ENCODE measurements around the gene PHF21A. TPM values are rescaled to one million over a fixed set of nuclear protein-coding genes. Genes with fewer than 3 reads are reported as not detected.

The PHF21A gene
- total RNA-seq, 2 experiments from 2014 or later, result 36.2 to 40.4 TPM

DNA sequence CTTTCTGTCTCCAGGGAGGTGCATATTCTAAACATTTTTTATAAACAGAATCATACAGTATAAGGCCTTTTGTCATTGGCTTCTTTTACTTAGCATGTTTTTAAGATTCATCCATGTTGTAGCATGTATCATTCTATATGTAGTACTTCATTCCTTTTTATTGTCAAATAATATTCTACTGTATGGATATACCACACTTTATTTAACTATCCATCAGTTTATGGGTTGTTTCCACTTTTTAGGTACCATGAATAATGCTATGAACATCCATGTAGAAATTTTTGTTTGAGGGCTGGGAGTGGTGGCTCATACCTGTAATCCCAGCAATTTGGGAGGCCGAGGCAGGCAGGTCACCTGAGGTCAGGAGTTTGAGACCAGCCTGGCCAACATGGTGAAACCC is 73.1 kb downstream of the PHF21A start:
- POLR2A ChIA-PET, result no interaction called here
- TF ChIP-seq CTCF (IDR thresholded peaks at IDR 0.05), result no peak
- Mint-ChIP-seq H3K4me1 (ENCODE audit: low read depth) (peaks cover 3% of the 10 kb centered on the region), H3K36me3 (ENCODE audit: low read depth) (peaks cover 20% of the 10 kb centered on the region), H3K27ac (no peak overlapping the region), H3K9me3 (no peaks in the 10 kb centered on the region), H3K4me3 (no peak overlapping the region), H3K27me3 (no peaks in the 10 kb centered on the region)
- intact Hi-C loops (cut with micrococcal nuclease), result no loop called here
- DNase-seq, result no peak
- CTCF ChIA-PET, result interaction anchor here (0.9 kb wide), 1 partner anchor 19 kb away, joined by 3 read pairs; no protein-coding TSS in a partner anchor
- ATAC-seq, result no peak

DNA sequence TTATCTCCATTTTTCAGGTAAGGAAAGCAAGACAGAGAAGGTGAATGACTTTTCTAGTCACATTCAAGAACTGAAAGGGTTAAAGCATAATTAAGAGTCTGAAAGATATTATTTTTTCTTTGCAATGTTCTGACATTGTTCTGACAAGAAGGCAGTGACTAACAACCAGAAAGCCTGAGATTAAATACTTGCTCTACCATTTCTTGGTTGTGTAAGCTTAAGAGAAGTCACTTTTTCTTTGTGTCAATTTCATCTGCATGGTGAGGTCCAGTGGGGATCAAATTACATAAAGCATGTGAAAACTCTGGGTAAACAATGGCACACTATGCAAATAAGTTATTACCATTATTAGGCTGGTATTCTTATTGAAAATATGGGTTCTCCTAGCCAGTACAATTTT is 73.7 kb downstream of the PHF21A start:
- DNase-seq, result no peak
- H3K27me3 Mint-ChIP-seq, result no peaks in the 10 kb centered on the region
- no peak overlapping the region for H3K4me3 Mint-ChIP-seq
- peaks cover 3% of the 10 kb centered on the region for H3K4me1 Mint-ChIP-seq (ENCODE audit: low read depth)
- ChIA-PET CTCF (no interaction called here), POLR2A (no interaction called here)
- H3K9me3 Mint-ChIP-seq, result no peaks in the 10 kb centered on the region
- ATAC-seq, result no peak
- intact Hi-C loops (cut with micrococcal nuclease), result no loop called here
- no peak for TF ChIP-seq CTCF (IDR thresholded peaks at IDR 0.05)
- H3K36me3 Mint-ChIP-seq (ENCODE audit: low read depth), result peaks cover 20% of the 10 kb centered on the region
- H3K27ac Mint-ChIP-seq, result no peak overlapping the region

DNA sequence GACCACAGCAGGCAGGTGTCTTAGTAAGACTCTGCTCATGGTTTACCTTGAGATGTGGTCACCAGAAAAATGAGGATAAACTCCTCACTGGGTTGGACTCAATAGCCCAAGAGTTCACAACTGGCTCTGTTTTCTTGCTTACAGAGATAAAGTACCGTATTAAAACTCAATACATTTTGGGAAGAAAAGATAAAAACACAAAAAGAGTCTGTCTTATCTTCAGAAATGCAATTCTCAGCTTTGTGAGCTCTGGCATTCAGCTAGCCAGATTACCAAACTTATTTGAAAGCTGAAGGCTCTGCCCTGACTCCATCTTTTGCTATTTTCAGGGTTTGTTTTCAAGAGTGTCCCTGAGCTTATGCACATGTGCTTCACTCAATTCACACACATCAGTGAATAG is 75.4 kb downstream of the PHF21A start:
- ChIA-PET CTCF (no interaction called here), POLR2A (no interaction called here)
- TF ChIP-seq CTCF (IDR thresholded peaks at IDR 0.05), result no peak
- peaks cover 15% of the 10 kb centered on the region for H3K36me3 Mint-ChIP-seq (ENCODE audit: low read depth)
- H3K27me3 Mint-ChIP-seq, result no peaks in the 10 kb centered on the region
- no peak overlapping the region for H3K27ac Mint-ChIP-seq
- H3K4me3 Mint-ChIP-seq, result no peak overlapping the region
- H3K4me1 Mint-ChIP-seq (ENCODE audit: low read depth), result peaks cover 8% of the 10 kb centered on the region
- intact Hi-C loops (cut with micrococcal nuclease), result no loop called here
- H3K9me3 Mint-ChIP-seq, result no peaks in the 10 kb centered on the region
- DNase-seq (no peak), ATAC-seq (no peak)

DNA sequence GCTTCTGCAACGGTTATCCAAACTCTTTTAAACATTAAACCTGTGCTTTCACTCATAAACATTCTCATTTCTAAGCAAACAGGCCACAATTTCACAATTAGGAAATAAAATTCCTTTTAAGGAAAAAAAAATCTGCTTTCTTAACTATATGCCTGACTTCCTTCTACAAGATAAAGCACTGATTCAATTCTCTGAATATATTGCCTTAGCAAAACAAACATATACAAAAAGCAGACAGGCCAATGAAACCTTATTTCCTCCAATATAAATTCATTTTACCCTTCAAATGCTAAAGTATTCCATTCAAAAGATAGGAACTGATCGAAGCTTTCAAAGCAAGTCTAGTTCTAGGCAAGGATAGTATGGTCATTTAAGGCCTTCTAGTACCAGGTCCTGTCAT is 76.7 kb downstream of the PHF21A start:
- ChIA-PET CTCF (interaction anchor here (0.8 kb wide), 1 partner anchor 79 kb away, joined by 3 read pairs; no protein-coding TSS in a partner anchor), POLR2A (no interaction called here)
- ATAC-seq (no peak), DNase-seq (no peak)
- Mint-ChIP-seq H3K36me3 (ENCODE audit: low read depth) (peaks cover 10% of the 10 kb centered on the region), H3K4me3 (no peak overlapping the region), H3K27me3 (no peaks in the 10 kb centered on the region), H3K4me1 (ENCODE audit: low read depth) (peaks cover 18% of the 10 kb centered on the region), H3K27ac (no peak overlapping the region), H3K9me3 (no peaks in the 10 kb centered on the region)
- TF ChIP-seq CTCF (IDR thresholded peaks at IDR 0.05), result no peak
- intact Hi-C loops (cut with micrococcal nuclease), result no loop called here

GRCh38 chr11:46039990-46040389 is 81.3 kb downstream of the PHF21A start:
- peaks cover 23% of the 10 kb centered on the region for H3K4me1 Mint-ChIP-seq (ENCODE audit: low read depth)
- H3K27ac Mint-ChIP-seq, result no peak overlapping the region
- intact Hi-C loops (cut with micrococcal nuclease), result no loop called here
- peaks cover 2% of the 10 kb centered on the region for H3K36me3 Mint-ChIP-seq (ENCODE audit: low read depth)
- ChIA-PET POLR2A (no interaction called here), CTCF (interaction anchor here (0.6 to 1.1 kb wide), 2 partner anchors 11 to 33 kb away, joined by 3 read pairs; no protein-coding TSS in a partner anchor)
- no peak for DNase-seq
- H3K27me3 Mint-ChIP-seq, result no peaks in the 10 kb centered on the region
- no peak overlapping the region for H3K4me3 Mint-ChIP-seq
- no peak for ATAC-seq
- no peaks in the 10 kb centered on the region for H3K9me3 Mint-ChIP-seq
- no peak for TF ChIP-seq CTCF (IDR thresholded peaks at IDR 0.05)

Data from activated CD8-positive, alpha-beta T cell treated with anti-CD3 and anti-CD28 coated beads for 36 hours (primary cell).